Measurements from ENCODE around the gene LUC7L. TPM values are rescaled to one million over a fixed set of nuclear protein-coding genes. Genes with fewer than 3 reads are reported as not detected.

The LUC7L gene
- total and polyA plus RNA-seq, 8 donors: 55.5 to 173 (median 147) TPM

DNA sequence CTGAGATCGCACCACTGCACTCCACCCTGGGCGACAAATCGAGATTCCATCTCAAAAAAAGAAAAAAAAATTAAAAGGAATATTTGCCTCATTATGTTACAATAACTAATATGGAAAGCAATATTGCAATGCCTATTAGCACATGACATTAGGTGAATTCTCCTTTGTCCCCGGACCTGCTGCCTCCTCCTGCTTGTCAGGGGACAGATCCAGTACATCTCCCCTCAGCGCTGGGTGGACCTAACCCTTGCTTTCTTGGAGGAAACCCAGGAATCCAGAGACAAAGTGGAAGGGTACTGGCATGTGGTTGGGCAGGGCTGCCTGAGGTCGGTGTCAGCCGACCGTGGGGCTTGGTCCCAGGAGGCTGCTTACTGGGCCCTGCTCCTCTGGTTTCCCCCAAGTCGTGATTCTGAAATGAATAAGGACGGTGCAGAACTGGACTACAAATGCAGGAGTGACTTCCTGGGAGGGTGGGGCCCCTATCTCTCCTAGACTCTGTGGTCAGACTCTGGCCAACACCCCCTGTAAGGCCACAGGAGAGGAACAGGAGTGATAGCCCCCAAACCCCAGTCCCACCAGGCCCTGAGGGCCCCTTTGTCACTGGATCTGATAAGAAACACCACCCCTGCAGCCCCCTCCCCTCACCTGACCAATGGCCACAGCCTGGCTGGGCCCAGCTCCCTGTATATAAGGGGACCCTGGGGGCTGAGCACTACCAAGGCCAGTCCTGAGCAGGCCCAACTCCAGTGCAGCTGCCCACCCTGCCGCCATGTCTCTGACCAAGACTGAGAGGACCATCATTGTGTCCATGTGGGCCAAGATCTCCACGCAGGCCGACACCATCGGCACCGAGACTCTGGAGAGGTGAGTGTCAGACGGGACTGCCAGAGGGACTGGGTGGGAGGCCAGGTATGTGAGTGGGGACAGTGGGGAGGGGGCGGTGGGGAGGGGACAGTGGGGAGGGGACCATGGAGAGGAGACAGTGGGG is 76.8 kb downstream of the LUC7L start, which contains the start of gene HBZ:
HBZ (plus strand) TSS at position 504 of the 988 bp plus-strand sequence; CDS start at position 770, 266 bp downstream.
- peaks cover 8 to 11% of the 10 kb centered on the region in 2 donors for H3K4me1 ChIP-seq
- DNase-seq (no peak), ATAC-seq (no peak)
- H3K36me3 ChIP-seq: no peaks in the 10 kb centered on the region
- peaks cover 11 to 57% of the 10 kb centered on the region in 2 donors for H3K27me3 ChIP-seq
- intact Hi-C loops (cut with DNase I): no loop called here
- TF ChIP-seq, protein P1, sequence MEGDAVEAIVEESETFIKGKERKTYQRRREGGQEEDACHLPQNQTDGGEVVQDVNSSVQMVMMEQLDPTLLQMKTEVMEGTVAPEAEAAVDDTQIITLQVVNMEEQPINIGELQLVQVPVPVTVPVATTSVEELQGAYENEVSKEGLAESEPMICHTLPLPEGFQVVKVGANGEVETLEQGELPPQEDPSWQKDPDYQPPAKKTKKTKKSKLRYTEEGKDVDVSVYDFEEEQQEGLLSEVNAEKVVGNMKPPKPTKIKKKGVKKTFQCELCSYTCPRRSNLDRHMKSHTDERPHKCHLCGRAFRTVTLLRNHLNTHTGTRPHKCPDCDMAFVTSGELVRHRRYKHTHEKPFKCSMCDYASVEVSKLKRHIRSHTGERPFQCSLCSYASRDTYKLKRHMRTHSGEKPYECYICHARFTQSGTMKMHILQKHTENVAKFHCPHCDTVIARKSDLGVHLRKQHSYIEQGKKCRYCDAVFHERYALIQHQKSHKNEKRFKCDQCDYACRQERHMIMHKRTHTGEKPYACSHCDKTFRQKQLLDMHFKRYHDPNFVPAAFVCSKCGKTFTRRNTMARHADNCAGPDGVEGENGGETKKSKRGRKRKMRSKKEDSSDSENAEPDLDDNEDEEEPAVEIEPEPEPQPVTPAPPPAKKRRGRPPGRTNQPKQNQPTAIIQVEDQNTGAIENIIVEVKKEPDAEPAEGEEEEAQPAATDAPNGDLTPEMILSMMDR (IDR thresholded peaks at IDR 0.05): no peak
- H3K9me3 ChIP-seq: no peaks in the 10 kb centered on the region
- no peak within 1 kb of the TSS for H3K27ac ChIP-seq
- H3K4me3 ChIP-seq: no peak within 1 kb of the TSS

DNA sequence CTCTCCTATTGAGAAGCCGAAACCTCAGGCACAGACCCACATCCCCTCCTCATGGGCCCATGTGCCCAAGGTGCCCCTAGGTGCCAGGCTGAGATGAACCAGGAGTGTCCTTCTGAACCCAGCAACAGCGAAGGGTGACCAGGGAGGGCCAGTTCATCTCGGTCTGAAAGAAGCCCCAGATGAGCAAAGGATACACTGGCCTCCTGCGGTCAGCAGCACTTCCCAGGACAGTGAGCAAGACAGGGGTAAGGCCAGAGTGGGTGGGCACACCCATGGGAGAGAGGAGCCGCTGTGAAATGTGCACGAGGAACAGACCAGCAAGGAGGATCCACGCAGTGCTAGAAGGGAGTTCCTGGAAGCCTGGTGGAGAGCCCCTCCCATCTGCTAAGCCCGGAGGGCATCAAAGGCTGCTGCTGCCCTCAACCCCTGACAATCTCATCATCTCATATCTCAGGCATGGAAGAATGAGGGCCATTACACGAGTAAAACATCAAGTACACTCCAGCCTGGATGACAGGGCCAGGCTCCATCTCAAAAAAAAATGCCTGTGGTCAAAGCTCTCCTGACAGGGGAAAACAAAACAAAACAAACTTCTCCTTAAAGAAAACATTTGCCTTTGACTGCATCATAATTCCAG is 80.1 kb downstream of the LUC7L start:
- peaks cover 0 to 29% of the 10 kb centered on the region in 2 donors for H3K27me3 ChIP-seq
- intact Hi-C loops (cut with DNase I): no loop called here
- TF ChIP-seq, protein P1 (IDR thresholded peaks at IDR 0.05): no peak
- H3K9me3 ChIP-seq: no peaks in the 10 kb centered on the region
- H3K36me3 ChIP-seq: no peaks in the 10 kb centered on the region
- DNase-seq (no peak), ATAC-seq (no peak)
- no peaks in the 10 kb centered on the region for H3K4me1 ChIP-seq
- no peak overlapping the region for H3K4me3 ChIP-seq
- no peak overlapping the region for H3K27ac ChIP-seq

DNA sequence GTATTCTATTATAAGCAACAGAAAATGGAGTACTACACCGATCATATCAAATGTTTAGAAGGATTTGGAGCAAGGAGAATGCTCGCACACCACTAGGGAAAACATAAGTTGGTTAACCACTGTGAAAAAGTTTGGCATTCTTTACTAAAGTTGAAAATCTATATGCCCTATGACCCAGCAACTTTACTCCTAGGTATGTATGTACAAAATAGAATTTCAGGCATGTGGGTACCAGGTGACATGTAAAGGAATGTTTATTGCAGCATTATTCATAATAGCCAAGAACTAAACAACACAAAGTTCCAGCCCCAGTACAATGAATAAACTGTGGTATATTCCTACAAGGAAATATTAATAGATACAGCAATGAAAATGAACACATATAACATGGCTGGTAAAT is 82.6 kb downstream of the LUC7L start:
- Histone ChIP-seq H3K27me3 (peaks cover 0 to 29% of the 10 kb centered on the region in 2 donors), H3K27ac (no peak overlapping the region), H3K4me3 (no peak overlapping the region), H3K9me3 (no peaks in the 10 kb centered on the region), H3K36me3 (no peaks in the 10 kb centered on the region), H3K4me1 (no peaks in the 10 kb centered on the region)
- TF ChIP-seq, protein P1 (IDR thresholded peaks at IDR 0.05): no peak
- no peak for ATAC-seq
- no peak for DNase-seq
- intact Hi-C loops (cut with DNase I): no loop called here

DNA sequence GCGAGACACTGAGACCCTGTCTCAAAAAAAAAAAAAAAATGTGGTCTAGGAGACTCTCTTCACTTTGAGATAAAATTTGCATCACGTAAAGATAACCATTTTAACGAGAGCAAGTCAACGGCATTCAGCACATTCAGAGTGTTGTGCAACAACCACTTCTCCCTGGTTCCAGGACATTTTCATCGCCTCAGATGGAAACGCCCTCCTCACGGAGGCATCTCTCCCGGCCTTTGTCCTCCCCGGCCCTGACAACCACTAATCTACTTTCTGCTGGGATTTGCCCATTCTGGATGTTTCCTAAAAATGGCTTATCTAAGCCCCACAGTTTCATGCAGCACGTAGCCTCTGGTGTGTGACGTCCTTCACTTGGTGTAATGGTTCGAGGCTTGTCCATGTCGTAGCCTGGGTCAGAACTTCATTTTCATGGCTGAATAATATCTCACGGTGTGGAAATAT is 84.4 kb downstream of the LUC7L start:
- no peak for DNase-seq
- Histone ChIP-seq H3K36me3 (no peaks in the 10 kb centered on the region), H3K27me3 (peaks cover 0 to 17% of the 10 kb centered on the region in 2 donors), H3K4me1 (no peaks in the 10 kb centered on the region), H3K9me3 (no peaks in the 10 kb centered on the region), H3K27ac (no peak overlapping the region), H3K4me3 (no peak overlapping the region)
- no peak for ATAC-seq
- intact Hi-C loops (cut with DNase I): no loop called here
- TF ChIP-seq, protein P1 (IDR thresholded peaks at IDR 0.05): no peak

DNA sequence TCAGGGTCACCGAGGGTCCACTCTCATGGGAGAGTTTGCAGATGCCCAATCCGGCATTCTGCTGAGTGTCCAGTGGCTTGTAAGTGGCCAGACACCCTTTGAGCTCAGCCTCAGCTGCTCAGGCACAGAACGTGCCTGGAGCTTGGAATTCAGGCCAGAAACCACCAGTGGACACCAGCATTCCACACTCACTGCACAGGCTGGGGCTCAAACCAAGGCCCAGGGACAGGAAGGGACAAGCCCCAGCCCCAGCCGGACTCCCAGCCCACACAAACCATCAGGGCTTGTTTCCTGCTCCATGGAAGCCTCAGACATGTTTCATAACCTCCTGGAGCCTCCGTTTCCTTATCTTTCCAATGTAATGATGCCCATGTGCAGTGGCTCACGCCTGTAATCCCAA is 85.8 kb downstream of the LUC7L start:
- ATAC-seq (no peak), DNase-seq (no peak)
- H3K27ac ChIP-seq: no peak overlapping the region
- intact Hi-C loops (cut with DNase I): no loop called here
- H3K27me3 ChIP-seq: peaks cover 0 to 5% of the 10 kb centered on the region in 2 donors
- TF ChIP-seq, protein P1 (IDR thresholded peaks at IDR 0.05): no peak
- no peaks in the 10 kb centered on the region for H3K4me1 ChIP-seq
- no peaks in the 10 kb centered on the region for H3K36me3 ChIP-seq
- no peaks in the 10 kb centered on the region for H3K9me3 ChIP-seq
- no peak overlapping the region for H3K4me3 ChIP-seq

Measured in left lung (tissue), 10 donors.